Measurements from ENCODE around the gene LRRK1. TPM values are rescaled to one million over a fixed set of nuclear protein-coding genes. Genes with fewer than 3 reads are reported as not detected.

LRRK1 gene
- total RNA-seq, 1 donor from 2014 or later = 21.1 TPM

DNA sequence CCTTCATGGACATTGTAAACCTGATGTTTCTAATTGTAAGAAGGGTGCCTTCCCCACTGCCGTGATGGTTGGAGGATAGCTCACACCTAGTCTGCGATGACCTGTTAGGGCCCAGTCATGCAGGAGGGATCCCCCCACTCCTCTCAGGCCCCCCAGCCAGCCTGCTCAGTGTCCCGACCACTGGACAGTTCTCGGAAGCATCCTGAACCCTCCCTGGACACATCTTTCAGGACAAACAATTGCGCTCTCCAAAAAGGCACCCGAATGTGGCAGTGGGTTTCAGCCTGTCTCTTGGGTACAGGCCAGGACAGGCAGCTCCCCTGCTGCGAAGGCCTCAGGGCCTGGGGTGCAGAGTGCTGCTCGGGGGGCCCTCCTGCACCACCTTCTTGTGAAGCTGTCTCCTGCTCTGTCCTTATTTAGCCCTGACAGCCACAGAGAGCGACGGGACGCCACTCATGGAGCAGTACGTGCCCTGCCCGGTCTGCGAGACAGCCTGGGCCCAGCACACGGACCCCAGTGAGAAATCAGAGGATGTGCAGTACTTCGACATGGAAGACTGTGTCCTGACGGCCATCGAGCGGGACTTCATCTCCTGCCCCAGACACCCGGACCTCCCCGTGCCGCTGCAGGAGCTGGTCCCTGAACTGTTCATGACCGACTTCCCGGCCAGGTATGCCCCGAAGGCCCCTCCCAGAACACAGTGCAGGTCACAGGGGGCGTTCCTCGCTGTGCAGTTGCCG lies 132.3 kb downstream of the LRRK1 start:
- peaks cover 16% of the 10 kb centered on the region for H3K4me1 ChIP-seq
- H3K9me3 ChIP-seq = no peaks in the 10 kb centered on the region
- peaks cover 0 to 14% of the 10 kb centered on the region in 2 donors for H3K36me3 ChIP-seq
- H3K4me3 ChIP-seq = no peak overlapping the region
- no peaks in the 10 kb centered on the region for H3K27me3 ChIP-seq
- intact Hi-C loops (cut with DNase I) = no loop called here
- TF ChIP-seq POLR2AphosphoS5 (IDR thresholded peaks at IDR 0.05; ENCODE audit: insufficient read depth in 1 of 2, low read depth in 1 of 2) = no peak
- DNase-seq (ENCODE audit: extremely low spot score in 2 of 2) = peak; percentile 72 to 77
- peak overlapping the region; percentile 68 for H3K27ac ChIP-seq

DNA sequence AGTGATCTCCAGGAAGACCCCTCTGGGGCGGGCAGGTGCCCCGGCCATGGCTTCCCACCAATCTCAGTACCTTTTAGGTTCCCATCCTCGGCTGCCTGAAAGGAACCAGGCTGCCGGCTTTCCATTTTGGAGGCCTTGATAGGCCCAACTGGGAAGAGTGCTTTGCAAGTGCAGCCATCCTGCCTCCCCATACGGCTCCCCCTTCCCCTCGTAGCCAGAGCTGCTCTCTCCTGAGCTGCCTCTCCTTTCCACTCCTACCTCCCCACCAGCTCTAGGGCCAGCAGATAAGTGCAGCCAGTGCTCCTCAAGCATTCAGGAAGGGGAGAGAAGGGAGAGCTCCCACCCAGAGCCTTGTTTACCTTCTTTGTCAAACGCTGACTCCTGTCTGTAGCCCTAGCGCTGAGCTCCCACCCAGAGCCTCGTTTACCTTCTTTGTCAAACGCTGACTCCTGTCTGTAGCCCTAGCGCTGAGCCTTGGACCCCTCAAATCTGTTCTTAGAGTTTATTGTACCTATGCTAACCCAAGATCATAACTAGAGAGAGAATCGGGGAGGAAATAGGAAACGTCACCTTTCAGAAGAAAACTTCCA lies 133.0 kb downstream of the LRRK1 start:
- Histone ChIP-seq H3K4me3 (no peak overlapping the region), H3K27ac (no peak overlapping the region), H3K4me1 (peaks cover 9% of the 10 kb centered on the region), H3K36me3 (peaks cover 0 to 20% of the 10 kb centered on the region in 2 donors), H3K9me3 (no peaks in the 10 kb centered on the region), H3K27me3 (no peaks in the 10 kb centered on the region)
- intact Hi-C loops (cut with DNase I) = no loop called here
- peak; percentile 44 to 81 for DNase-seq (ENCODE audit: extremely low spot score in 2 of 2)
- no peak for TF ChIP-seq POLR2A (IDR thresholded peaks at IDR 0.05)
- TF ChIP-seq, protein P1, sequence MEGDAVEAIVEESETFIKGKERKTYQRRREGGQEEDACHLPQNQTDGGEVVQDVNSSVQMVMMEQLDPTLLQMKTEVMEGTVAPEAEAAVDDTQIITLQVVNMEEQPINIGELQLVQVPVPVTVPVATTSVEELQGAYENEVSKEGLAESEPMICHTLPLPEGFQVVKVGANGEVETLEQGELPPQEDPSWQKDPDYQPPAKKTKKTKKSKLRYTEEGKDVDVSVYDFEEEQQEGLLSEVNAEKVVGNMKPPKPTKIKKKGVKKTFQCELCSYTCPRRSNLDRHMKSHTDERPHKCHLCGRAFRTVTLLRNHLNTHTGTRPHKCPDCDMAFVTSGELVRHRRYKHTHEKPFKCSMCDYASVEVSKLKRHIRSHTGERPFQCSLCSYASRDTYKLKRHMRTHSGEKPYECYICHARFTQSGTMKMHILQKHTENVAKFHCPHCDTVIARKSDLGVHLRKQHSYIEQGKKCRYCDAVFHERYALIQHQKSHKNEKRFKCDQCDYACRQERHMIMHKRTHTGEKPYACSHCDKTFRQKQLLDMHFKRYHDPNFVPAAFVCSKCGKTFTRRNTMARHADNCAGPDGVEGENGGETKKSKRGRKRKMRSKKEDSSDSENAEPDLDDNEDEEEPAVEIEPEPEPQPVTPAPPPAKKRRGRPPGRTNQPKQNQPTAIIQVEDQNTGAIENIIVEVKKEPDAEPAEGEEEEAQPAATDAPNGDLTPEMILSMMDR (IDR thresholded peaks at IDR 0.05) = no peak

DNA sequence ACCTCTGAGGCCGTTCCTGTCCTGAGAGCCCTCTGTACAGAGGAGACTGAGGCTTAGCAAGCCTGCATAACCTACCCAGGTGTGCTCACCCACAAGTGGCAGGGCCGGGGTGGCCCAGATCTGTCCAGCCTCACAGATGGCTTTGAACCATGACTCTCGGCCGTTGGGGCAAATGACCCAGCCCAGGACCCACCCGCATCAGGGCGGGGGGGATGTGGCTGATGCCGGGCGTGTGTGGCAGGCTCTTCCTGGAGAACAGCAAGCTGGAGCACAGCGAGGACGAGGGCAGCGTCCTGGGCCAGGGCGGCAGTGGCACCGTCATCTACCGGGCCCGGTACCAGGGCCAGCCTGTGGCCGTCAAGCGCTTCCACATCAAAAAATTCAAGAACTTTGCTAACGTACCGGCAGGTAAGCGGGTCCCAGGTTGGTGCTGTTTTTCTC lies 133.5 kb downstream of the LRRK1 start:
- TF ChIP-seq POLR2AphosphoS5 (IDR thresholded peaks at IDR 0.05; ENCODE audit: insufficient read depth in 1 of 2, low read depth in 1 of 2) (no peak), POLR2A (IDR thresholded peaks at IDR 0.05) (no peak)
- TF ChIP-seq, protein P1 (IDR thresholded peaks at IDR 0.05) = no peak
- H3K4me3 ChIP-seq = no peak overlapping the region
- intact Hi-C loops (cut with DNase I) = no loop called here
- DNase-seq (ENCODE audit: extremely low spot score in 2 of 2) = peak; percentile 70 to 77
- H3K27me3 ChIP-seq = no peaks in the 10 kb centered on the region
- H3K4me1 ChIP-seq = peaks cover 8% of the 10 kb centered on the region
- peaks cover 0 to 25% of the 10 kb centered on the region in 2 donors for H3K36me3 ChIP-seq
- no peak overlapping the region for H3K27ac ChIP-seq
- no peaks in the 10 kb centered on the region for H3K9me3 ChIP-seq

DNA sequence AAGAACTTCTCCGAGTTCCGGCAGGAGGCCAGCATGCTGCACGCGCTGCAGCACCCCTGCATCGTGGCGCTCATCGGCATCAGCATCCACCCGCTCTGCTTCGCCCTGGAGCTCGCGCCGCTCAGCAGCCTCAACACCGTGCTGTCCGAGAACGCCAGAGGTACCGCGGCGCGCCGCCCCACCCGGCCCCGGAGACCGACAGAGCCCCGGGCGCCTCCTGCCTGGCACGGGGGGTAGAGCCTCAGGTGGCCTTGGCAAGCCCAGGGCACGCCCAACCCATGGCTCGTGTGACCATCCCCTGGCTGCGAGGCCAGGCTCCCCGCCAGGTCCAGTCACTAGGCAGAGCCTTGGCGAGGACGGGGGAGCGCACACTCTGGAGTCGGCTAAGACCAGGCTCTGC lies 134.1 kb downstream of the LRRK1 start:
- Histone ChIP-seq H3K4me1 (peaks cover 8% of the 10 kb centered on the region), H3K27me3 (no peaks in the 10 kb centered on the region), H3K4me3 (no peak overlapping the region), H3K27ac (no peak overlapping the region), H3K36me3 (peaks cover 0 to 31% of the 10 kb centered on the region in 2 donors), H3K9me3 (no peaks in the 10 kb centered on the region)
- no peak for TF ChIP-seq POLR2A (IDR thresholded peaks at IDR 0.05)
- TF ChIP-seq, protein P1 (IDR thresholded peaks at IDR 0.05) = no peak
- no peak for TF ChIP-seq POLR2AphosphoS5 (IDR thresholded peaks at IDR 0.05; ENCODE audit: insufficient read depth in 1 of 2, low read depth in 1 of 2)
- peak; percentile 49 to 67 for DNase-seq (ENCODE audit: extremely low spot score in 2 of 2)
- intact Hi-C loops (cut with DNase I) = no loop called here

DNA sequence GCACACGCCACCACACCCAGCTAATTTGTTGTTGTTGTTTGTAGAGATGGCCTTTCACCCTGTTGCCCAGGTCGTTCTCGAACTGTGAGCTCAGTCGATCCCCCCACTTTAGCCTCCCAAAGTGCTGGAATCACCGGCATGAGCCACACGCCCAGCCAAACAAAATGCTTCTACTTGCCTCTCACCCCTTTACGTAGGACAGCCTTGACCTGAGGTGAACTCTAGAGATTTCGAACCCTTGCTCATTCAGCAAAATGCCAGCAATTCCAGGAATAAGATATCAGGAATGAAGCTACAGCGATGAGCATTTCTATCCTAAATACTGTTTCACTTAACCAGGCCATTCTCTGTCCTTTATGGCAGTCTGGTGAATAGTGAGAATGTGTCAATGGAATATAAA lies 135.0 kb downstream of the LRRK1 start:
- no peak for TF ChIP-seq POLR2AphosphoS5 (IDR thresholded peaks at IDR 0.05; ENCODE audit: insufficient read depth in 1 of 2, low read depth in 1 of 2)
- TF ChIP-seq POLR2A (IDR thresholded peaks at IDR 0.05) = no peak
- TF ChIP-seq, protein P1 (IDR thresholded peaks at IDR 0.05) = no peak
- intact Hi-C loops (cut with DNase I) = no loop called here
- no peak overlapping the region for H3K27ac ChIP-seq
- peaks cover 0 to 33% of the 10 kb centered on the region in 2 donors for H3K36me3 ChIP-seq
- no peaks in the 10 kb centered on the region for H3K27me3 ChIP-seq
- peaks cover 8% of the 10 kb centered on the region for H3K4me1 ChIP-seq
- DNase-seq (ENCODE audit: extremely low spot score in 2 of 2) = peak in 1 of 2 donors; percentile 49
- no peak overlapping the region for H3K4me3 ChIP-seq
- no peaks in the 10 kb centered on the region for H3K9me3 ChIP-seq
